Measurements from ENCODE around the gene JCAD.

Gene JCAD

GRCh38 chr10:30091136-30091535 lies 31.8 kb upstream of the JCAD start:
- FAIRE-seq (no peak), DNase-seq (ENCODE audit: insufficient read length, low spot score) (no peak)
- no peak for TF ChIP-seq POLR2A (IDR thresholded peaks at IDR 0.05; ENCODE audit: low read depth, low read length)

- no peak for TF ChIP-seq POLR2A (IDR thresholded peaks at IDR 0.05; ENCODE audit: low read depth, low read length)
- no peak for FAIRE-seq
- DNase-seq (ENCODE audit: insufficient read length, low spot score) = no peak
These were observed 28.8 kb upstream of the JCAD start for GRCh38 chr10:30088178-30088577.

DNA sequence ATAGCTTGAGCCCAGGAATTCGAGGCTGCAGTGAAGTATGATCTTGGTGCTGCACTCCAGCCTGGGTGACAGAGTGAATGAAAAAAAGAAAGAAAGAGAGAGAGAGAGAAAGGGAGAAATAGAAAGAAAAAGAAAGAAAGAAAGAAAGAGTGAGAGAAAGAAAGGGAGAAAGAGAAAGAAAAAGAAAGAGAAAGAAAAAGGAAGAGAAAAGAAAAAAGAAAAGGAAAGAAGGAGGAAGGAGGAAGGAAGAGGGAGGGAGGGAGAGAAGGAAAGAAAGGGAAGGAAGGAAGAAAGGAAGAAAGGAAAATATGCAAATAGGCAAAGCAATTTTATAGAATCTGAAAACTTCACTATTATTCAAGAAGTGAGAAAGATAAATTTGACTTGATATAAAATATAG lies 24.5 kb upstream of the JCAD start:
- FAIRE-seq = no peak
- DNase-seq (ENCODE audit: insufficient read length, low spot score) = no peak
- TF ChIP-seq POLR2A (IDR thresholded peaks at IDR 0.05; ENCODE audit: low read depth, low read length) = no peak

DNA sequence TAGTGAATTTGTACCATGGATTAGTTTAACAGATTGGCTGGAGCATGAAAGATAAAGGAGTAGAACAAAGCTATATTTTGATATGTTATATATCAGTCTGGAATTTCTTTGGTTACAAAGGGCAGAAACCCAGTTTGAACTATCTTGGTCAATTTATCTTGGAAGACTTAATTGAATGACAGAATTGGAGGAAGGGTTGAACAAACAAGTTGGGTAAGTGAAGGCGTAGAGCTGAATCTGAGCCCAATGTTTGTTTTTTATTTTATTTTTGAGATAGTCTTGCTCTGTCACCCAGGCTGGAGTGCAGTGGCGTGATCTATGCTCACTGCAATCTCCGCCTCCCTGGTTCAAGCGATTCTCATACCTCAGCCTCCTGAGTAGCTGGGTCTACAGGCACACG lies 21.8 kb upstream of the JCAD start:
- no peak for FAIRE-seq

DNA sequence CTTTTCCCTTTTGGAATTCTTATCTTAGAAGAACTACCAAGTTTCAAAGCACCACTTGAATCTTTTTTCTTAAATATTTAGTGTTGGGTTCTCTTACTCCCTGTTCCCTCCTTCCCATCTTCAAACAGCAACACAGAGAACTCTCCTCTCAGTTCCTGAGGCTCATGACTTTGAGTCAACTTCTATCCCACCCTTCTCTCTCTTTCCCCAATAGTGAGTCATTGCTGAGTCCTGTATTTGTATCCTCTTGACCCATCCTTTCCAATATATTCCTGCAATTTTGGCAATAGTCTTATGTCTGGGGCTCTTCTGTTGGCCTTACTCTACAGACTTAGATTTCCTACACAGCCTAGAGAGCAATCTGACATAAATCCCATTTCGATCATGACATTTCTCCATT lies 20.8 kb upstream of the JCAD start:
- no peak for TF ChIP-seq POLR2A (IDR thresholded peaks at IDR 0.05; ENCODE audit: low read depth, low read length)
- FAIRE-seq = no peak
- DNase-seq (ENCODE audit: insufficient read length, low spot score) = no peak

More for the DNA sequence above, 21.8 kb upstream of the JCAD start:
- DNase-seq (ENCODE audit: insufficient read length, low spot score) = no peak
- TF ChIP-seq POLR2A (IDR thresholded peaks at IDR 0.05; ENCODE audit: low read depth, low read length) = no peak

- no peak for TF ChIP-seq POLR2A (IDR thresholded peaks at IDR 0.05; ENCODE audit: low read depth, low read length)
- DNase-seq (ENCODE audit: insufficient read length, low spot score) (no peak), FAIRE-seq (no peak)
These were observed 20.0 kb upstream of the JCAD start for GRCh38 chr10:30079408-30079807.

- no peak for FAIRE-seq
- TF ChIP-seq POLR2A (IDR thresholded peaks at IDR 0.05; ENCODE audit: low read depth, low read length) = no peak
- DNase-seq (ENCODE audit: insufficient read length, low spot score) = no peak
These were observed 16.1 kb upstream of the JCAD start for GRCh38 chr10:30075481-30075880.

GRCh38 chr10:30074933-30075332 lies 15.5 kb upstream of the JCAD start:
- TF ChIP-seq POLR2A (IDR thresholded peaks at IDR 0.05; ENCODE audit: low read depth, low read length) = no peak
- no peak for DNase-seq (ENCODE audit: insufficient read length, low spot score)
- no peak for FAIRE-seq

- DNase-seq (ENCODE audit: insufficient read length, low spot score) (no peak), FAIRE-seq (no peak)
- TF ChIP-seq POLR2A (IDR thresholded peaks at IDR 0.05; ENCODE audit: low read depth, low read length) = no peak
These were observed 14.7 kb upstream of the JCAD start for GRCh38 chr10:30074090-30074489.

GRCh38 chr10:30073767-30074060 lies 14.3 kb upstream of the JCAD start:
- FAIRE-seq (no peak), DNase-seq (ENCODE audit: insufficient read length, low spot score) (no peak)
- no peak for TF ChIP-seq POLR2A (IDR thresholded peaks at IDR 0.05; ENCODE audit: low read depth, low read length)

- DNase-seq (ENCODE audit: insufficient read length, low spot score) (no peak), FAIRE-seq (no peak)
- no peak for TF ChIP-seq POLR2A (IDR thresholded peaks at IDR 0.05; ENCODE audit: low read depth, low read length)
These were observed 13.8 kb upstream of the JCAD start for GRCh38 chr10:30073045-30073766.

- no peak for TF ChIP-seq POLR2A (IDR thresholded peaks at IDR 0.05; ENCODE audit: low read depth, low read length)
- DNase-seq (ENCODE audit: insufficient read length, low spot score) = no peak
- FAIRE-seq = no peak
These were observed 12.7 kb upstream of the JCAD start for GRCh38 chr10:30072068-30072467.

- DNase-seq (ENCODE audit: insufficient read length, low spot score) (no peak), FAIRE-seq (no peak)
- TF ChIP-seq POLR2A (IDR thresholded peaks at IDR 0.05; ENCODE audit: low read depth, low read length) = no peak
These were observed 10.8 kb upstream of the JCAD start for GRCh38 chr10:30070001-30070685.

- TF ChIP-seq POLR2A (IDR thresholded peaks at IDR 0.05; ENCODE audit: low read depth, low read length) = no peak
- FAIRE-seq (no peak), DNase-seq (ENCODE audit: insufficient read length, low spot score) (no peak)
These were observed 9.3 kb upstream of the JCAD start for GRCh38 chr10:30068492-30069223.

- FAIRE-seq (no peak), DNase-seq (ENCODE audit: insufficient read length, low spot score) (no peak)
- no peak for TF ChIP-seq POLR2A (IDR thresholded peaks at IDR 0.05; ENCODE audit: low read depth, low read length)
These were observed 3.7 kb upstream of the JCAD start for GRCh38 chr10:30063099-30063498.

All from H54 (cell line).